Activated CD4-positive, alpha-beta T cell treated with anti-CD3 and anti-CD28 coated beads, Interleukin-2, Interleukin-6, amounts not matched to agents 100 ng/mL and 50 ng/mL, durations not matched to agents 16 hours and 8 hours (primary cell): Measurements from ENCODE around the gene GTF3C5.
A peak's percentile ranks its signal among the peaks of the same experiment; 100 is the strongest.
"Not testable (repeated sequence)": the region's sequence is repeated elsewhere in the genome, so short reads cannot be mapped to it uniquely, and the experiment has no call there.

Experiments used
- DNase-seq: peaks from one replicate; pipeline ENCODE4 v3.0.0-alpha.2; 2020

GTF3C5 gene

DNA sequence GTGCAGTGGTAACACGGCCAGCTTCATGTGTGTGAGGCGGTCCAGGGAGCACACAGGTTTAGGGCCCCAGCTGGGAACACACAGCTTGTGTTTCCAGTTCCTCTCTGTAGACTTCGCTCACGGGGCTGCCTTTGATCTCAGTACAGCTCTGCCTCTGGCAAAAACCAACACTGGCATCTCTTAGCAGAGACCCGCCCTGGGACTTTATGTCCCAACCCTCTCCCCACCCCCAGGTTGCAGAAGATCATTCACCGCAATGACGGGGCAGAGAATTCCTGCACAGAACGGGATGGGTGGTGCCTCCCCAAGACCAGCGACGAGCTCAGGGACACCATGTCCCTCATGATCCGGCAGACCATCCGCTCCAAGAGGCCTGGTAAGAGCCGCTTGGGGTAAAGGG lies 25.7 kb downstream of the GTF3C5 start:
- no peak for DNase-seq

DNA sequence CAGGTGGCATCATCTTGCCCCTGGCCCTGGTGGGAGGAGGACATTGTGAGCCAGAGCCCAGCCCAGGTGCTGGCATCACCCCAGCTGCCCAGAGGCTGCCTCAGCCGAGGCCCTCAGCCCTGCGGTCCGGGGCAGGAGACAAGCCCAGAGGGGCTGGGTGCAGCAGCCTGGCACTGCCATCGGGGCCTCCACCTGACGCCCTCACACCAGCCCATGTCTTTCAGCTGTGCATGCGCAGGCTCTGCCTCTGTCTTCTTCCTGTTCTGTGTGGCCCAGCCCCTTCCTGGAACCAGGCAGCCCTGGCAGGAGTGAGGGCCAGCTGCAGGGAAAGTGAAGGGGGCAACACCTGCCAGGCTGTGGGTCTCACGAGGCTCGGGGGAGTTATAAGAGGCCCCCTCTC lies 26.2 kb downstream of the GTF3C5 start:
- peak; percentile 36 for DNase-seq

DNA sequence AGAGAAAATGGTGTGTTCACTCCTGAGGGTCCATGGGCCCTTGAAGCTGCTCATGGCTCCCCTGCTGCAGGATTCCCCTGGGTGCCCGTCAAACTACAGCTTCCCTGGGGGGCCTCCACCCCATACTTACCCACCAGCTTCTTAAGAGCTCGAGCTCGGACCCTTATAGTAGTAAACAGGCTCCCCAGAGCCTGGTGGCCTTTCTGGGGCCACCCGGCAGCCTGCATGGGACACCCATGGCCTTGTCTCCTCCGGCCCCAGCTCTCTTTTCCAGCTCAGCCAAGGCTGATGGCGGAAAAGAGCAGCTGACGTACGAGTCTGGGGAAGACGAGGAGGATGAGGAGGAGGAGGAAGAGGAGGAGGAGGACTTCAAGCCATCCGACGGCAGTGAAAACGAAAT lies 26.8 kb downstream of the GTF3C5 start:
- DNase-seq: no peak

DNA sequence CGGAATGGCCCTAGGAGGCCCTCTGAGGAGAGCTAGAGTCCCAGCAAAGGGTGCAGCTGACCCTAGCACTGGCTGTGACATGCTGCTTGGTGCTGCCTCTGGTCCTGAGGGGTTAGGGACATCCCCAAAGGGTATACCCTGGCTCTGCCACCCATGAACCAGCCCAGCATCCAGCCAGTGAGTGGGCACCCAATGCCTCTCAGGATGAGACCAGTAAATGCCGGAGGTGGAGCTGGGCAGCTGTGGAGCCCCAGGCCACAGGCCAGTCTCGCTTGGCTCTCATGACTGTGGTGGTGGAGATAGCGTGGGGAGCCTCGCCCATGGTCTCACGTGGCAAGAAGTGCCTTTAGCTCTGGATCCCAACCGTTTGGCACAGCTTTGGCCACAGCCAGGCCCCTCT lies 27.3 kb downstream of the GTF3C5 start:
- DNase-seq: no peak

DNA sequence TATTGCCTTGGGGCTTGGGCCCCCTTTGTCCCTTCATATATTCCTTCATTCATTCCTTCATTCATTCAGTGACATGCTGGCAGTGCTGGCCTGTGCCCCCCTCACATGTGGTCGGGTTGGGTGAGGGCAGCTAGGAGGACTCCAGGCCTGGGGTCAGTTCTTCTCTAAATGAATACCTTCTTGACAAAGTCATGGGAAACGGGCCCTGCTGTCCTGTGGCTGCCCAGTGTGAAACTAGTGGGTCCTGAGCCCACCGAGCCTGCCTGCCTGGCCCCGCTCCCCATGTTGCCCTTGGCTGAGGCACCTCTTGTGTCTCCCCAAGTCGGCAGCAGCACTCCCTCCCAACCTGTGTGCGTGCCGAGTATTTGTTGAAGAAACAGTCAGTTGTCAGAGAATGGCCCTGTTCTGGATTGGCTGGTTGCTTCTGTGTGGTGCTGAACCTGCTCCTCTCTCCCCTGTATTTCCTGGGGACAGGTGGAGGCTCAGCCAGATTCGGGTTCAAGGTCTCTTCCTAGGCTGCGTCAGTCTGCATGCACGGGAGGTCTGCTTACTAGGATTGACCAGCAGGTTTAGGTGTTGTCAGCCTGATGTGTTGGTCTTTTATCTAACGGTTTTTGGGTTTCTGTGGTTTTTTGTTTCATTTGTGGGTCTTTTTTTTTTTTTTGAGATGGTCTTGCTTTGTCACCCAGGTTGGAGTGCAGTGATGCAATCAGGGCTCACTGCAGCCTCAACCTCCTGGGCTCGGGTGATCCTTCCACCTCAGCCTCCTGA lies 27.9 kb downstream of the GTF3C5 start:
- DNase-seq: peak; percentile 60

DNA sequence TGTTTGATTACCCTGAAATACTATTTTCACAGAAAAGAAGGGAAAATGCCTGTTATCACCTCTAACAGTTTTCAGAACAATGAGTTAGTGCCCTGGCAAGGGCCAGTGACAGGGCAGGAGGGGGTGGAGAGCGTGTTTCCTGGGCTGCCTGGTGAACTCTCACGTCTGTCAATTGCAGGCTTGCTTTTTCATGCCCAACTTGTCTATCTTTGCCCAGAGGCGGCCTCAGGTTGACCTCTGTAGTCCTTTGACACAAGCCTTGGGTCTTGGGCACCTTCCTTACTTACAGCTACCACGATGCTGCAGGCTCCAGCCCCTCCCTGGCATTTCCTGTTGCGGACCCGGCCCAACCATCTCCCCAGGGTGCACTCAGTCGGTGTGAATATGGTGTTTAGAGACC lies 28.8 kb downstream of the GTF3C5 start:
- DNase-seq: peak; percentile 5

DNA sequence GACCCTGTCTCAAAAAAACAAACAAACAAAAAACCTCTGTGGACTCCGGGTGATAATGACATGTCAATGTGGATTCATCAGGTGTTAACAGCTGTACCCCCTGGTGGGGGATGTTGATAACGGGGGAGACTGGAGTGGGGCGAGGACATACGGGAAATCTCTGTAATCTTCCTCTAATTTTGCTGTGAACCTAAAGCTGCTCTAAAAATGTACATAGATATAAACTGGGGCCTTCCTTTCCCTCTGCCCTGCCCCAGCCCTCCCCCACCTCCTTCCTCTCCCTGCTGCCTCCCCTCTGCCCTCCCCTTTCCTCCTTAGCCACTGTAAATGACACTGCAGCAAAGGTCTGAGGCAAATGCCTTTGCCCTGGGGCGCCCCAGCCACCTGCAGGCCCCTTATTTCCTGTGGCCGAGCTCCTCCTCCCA lies 29.6 kb downstream of the GTF3C5 start:
- DNase-seq: peak; percentile 17

DNA sequence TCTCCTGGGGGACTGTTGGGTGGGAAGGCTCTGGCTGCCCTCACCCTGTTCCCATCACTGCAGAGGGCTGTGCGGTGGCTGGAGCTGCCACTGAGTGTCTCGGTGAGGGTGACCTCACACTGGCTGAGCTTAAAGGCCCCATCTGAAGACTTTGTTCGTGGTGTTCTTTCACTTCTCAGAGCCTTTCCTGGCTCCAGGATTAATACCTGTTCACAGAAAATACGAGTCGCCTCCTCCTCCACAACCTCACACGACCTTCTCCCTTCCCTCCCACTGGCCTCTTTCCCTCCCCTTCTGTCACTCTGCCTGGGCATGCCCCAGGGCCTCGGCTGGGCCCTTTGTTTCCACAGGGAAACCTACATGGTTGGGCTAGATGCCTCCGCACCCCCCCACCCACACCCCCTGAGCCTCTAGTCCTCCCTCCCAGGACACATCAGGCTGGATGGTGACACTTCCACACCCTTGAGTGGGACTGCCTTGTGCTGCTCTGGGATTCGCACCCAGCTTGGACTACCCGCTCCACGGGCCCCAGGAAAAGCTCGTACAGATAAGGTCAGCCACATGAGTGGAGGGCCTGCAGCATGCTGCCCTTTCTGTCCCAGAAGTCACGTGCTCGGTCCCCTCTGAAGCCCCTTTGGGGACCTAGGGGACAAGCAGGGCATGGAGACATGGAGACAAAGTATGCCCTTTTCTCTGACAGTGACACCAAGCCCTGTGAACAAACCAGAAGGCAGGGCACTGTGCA lies 30.4 kb downstream of the GTF3C5 start:
- DNase-seq: not testable (repeated sequence)

DNA sequence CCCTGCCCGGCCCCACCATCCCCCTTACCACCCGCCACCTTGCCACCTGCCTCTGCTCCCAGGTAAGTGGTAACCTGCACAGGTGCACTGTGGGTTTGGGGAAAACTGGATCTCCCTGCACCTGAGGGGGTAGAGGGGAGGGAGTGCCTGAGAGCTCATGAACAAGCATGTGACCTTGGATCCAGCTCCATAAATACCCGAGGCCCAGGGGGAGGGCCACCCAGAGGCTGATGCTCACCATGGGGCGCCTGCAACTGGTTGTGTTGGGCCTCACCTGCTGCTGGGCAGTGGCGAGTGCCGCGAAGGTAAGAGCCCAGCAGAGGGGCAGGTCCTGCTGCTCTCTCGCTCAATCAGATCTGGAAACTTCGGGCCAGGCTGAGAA lies 31.0 kb downstream of the GTF3C5 start, which contains the start of gene CEL:
Gene CEL (plus strand): TSS at position 218 of the 382 bp plus-strand sequence. CDS start 22 bp downstream, at position 240.
- not testable (repeated sequence) for DNase-seq

DNA sequence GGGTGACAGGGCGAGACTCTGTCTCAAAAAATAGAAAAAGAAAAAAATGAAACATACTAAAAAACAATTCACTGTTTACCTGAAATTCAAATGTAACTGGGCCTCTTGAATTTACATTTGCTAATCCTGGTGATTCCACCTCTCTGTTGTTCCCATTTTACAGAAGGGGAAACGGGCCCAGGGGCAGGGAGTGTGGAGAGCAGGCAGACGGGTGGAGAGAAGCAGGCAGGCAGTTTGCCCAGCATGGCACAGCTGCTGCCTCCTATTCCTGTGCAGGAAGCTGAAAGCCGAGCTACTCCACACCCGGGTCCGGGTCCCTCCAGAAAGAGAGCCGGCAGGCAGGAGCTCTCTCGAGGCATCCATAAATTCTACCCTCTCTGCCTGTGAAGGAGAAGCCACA lies 31.8 kb downstream of the GTF3C5 start:
- not testable (repeated sequence) for DNase-seq

DNA sequence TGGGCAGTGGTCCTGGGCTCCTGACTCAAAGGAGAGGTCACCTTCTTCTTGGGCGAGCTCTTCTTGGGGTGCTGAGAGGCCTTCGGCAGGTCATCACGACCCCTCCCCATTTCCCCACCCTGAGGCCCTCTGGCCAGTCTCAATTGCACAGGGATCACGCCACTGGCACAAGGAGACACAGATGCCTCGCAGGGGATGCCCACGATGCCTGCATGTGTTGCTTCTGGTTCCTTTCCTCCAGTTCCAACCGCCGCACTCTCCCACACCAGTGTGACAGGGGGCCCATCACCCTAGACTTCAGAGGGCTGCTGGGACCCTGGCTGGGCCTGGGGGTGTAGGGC lies 32.3 kb downstream of the GTF3C5 start:
- DNase-seq: no peak

DNA sequence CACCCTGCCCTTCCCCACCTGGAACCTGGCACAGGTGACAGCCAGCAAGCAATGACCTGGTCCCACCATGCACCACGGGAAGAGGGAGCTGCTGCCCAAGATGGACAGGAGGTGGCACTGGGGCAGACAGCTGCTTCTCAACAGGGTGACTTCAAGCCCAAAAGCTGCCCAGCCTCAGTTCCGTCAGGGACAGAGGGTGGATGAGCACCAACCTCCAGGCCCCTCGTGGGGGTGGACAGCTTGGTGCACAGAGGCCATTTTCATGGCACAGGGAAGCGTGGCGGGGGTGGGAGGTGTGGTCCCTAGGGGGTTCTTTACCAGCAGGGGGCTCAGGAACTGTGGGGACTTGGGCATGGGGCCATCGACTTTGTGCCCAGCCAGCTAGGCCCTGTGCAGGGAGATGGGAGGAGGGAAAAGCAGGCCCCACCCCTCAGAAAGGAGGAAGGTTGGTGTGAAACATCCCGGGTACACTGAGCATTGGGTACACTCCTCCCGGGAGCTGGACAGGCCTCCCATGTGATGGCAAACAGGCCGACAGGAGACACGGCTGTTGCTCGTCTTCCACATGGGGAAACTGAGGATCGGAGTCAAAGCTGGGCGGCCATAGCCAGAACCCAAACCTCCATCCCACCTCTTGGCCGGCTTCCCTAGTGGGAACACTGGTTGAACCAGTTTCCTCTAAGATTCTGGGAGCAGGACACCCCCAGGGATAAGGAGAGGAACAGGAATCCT lies 32.9 kb downstream of the GTF3C5 start:
- DNase-seq: no peak

DNA sequence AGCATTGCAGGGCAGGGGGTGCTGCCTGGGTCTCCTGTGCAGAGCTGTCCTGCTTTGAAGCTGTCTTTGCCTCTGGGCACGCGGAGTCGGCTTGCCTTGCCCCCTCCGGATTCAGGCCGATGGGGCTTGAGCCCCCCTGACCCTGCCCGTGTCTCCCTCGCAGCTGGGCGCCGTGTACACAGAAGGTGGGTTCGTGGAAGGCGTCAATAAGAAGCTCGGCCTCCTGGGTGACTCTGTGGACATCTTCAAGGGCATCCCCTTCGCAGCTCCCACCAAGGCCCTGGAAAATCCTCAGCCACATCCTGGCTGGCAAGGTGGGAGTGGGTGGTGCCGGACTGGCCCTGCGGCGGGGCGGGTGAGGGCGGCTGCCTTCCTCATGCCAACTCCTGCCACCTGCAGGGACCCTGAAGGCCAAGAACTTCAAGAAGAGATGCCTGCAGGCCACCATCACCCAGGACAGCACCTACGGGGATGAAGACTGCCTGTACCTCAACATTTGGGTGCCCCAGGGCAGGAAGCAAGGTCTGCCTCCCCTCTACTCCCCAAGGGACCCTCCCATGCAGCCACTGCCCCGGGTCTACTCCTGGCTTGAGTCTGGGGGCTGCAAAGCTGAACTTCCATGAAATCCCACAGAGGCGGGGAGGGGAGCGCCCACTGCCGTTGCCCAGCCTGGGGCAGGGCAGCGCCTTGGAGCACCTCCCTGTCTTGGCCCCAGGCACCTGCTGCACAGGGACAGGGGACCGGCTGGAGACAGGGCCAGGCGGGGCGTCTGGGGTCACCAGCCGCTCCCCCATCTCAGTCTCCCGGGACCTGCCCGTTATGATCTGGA lies 33.7 kb downstream of the GTF3C5 start:
- DNase-seq: no peak

DNA sequence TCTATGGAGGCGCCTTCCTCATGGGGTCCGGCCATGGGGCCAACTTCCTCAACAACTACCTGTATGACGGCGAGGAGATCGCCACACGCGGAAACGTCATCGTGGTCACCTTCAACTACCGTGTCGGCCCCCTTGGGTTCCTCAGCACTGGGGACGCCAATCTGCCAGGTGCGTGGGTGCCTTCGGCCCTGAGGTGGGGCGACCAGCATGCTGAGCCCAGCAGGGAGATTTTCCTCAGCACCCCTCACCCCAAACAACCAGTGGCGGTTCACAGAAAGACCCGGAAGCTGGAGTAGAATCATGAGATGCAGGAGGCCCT lies 34.2 kb downstream of the GTF3C5 start:
- no peak for DNase-seq

DNA sequence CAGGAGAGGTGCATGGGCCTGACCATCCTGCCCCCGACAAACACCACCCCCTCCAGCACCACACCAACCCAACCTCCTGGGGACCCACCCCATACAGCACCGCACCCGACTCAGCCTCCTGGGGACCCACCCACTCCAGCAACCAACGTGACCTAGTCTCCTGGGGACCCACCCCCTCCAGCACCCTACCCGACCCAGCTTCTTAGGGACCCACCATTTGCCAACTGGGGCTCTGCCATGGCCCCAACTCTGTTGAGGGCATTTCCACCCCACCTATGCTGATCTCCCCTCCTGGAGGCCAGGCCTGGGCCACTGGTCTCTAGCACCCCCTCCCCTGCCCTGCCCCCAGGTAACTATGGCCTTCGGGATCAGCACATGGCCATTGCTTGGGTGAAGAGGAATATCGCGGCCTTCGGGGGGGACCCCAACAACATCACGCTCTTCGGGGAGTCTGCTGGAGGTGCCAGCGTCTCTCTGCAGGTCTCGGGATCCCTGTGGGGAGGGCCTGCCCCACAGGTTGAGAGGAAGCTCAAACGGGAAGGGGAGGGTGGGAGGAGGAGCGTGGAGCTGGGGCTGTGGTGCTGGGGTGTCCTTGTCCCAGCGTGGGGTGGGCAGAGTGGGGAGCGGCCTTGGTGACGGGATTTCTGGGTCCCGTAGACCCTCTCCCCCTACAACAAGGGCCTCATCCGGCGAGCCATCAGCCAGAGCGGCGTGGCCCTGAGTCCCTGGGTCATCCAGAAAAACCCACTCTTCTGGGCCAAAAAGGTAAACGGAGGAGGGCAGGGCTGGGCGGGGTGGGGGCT lies 35.6 kb downstream of the GTF3C5 start:
- no peak for DNase-seq

DNA sequence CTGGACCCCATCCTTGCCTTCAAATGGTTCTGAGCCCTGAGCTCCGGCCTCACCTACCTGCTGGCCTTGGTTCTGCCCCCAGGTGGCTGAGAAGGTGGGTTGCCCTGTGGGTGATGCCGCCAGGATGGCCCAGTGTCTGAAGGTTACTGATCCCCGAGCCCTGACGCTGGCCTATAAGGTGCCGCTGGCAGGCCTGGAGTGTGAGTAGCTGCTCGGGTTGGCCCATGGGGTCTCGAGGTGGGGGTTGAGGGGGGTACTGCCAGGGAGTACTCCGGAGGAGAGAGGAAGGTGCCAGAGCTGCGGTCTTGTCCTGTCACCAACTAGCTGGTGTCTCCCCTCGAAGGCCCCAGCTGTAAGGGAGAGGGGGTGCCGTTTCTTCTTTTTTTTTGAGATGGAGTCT lies 36.2 kb downstream of the GTF3C5 start:
- DNase-seq: no peak

DNA sequence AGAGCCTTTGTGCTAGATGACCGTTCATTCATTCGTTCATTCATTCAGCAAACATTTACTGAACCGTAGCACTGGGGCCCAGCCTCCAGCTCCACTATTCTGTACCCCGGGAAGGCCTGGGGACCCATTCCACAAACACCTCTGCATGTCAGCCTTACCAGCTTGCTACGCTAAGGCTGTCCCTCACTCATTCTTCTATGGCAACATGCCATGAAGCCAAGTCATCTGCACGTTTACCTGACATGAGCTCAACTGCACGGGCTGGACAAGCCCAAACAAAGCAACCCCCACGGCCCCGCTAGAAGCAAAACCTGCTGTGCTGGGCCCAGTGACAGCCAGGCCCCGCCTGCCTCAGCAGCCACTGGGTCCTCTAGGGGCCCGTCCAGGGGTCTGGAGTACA lies 37.0 kb downstream of the GTF3C5 start:
- no peak for DNase-seq

DNA sequence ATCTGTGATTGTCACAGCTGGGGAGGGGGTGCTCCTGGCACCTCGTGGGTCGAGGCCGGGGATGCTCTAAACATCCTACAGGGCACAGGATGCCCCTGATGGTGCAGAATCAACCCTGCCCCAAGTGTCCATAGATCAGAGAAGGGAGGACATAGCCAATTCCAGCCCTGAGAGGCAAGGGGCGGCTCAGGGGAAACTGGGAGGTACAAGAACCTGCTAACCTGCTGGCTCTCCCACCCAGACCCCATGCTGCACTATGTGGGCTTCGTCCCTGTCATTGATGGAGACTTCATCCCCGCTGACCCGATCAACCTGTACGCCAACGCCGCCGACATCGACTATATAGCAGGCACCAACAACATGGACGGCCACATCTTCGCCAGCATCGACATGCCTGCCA lies 37.6 kb downstream of the GTF3C5 start:
- DNase-seq: not testable (repeated sequence)

DNA sequence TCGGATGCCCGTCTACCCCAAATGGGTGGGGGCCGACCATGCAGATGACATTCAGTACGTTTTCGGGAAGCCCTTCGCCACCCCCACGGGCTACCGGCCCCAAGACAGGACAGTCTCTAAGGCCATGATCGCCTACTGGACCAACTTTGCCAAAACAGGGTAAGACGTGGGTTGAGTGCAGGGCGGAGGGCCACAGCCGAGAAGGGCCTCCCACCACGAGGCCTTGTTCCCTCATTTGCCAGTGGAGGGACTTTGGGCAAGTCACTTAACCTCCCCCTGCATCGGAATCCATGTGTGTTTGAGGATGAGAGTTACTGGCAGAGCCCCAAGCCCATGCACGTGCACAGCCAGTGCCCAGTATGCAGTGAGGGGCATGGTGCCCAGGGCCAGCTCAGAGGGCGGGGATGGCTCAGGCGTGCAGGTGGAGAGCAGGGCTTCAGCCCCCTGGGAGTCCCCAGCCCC lies 39.7 kb downstream of the GTF3C5 start:
- DNase-seq: not testable (repeated sequence)

DNA sequence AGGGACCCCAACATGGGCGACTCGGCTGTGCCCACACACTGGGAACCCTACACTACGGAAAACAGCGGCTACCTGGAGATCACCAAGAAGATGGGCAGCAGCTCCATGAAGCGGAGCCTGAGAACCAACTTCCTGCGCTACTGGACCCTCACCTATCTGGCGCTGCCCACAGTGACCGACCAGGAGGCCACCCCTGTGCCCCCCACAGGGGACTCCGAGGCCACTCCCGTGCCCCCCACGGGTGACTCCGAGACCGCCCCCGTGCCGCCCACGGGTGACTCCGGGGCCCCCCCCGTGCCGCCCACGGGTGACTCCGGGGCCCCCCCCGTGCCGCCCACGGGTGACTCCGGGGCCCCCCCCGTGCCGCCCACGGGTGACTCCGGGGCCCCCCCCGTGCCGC lies 40.2 kb downstream of the GTF3C5 start:
- DNase-seq: not testable (repeated sequence)

DNA sequence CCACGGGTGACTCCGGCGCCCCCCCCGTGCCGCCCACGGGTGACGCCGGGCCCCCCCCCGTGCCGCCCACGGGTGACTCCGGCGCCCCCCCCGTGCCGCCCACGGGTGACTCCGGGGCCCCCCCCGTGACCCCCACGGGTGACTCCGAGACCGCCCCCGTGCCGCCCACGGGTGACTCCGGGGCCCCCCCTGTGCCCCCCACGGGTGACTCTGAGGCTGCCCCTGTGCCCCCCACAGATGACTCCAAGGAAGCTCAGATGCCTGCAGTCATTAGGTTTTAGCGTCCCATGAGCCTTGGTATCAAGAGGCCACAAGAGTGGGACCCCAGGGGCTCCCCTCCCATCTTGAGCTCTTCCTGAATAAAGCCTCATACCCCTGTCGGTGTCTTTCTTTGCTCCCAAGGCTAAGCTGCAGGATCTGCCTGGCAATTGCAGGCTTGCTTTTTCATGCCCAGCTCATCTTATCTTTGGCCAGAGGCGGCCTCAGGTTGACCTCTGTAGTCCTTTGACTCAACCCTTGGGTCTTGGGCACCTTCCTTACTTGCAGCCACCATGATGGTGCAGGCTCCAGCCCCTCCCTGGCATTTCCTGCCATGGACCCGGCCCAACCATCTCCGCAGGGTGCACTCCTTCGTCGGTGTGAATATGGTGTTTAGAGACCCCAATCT lies 40.8 kb downstream of the GTF3C5 start:
- DNase-seq: no peak
